ENCODE results near the gene PEDS1. TPM values are rescaled to one million over a fixed set of nuclear protein-coding genes. Genes with fewer than 3 reads are reported as not detected.
"Not testable (repeated sequence)": the region's sequence is repeated elsewhere in the genome, so short reads cannot be mapped to it uniquely, and the experiment has no call there.

Gene PEDS1
- total and polyA plus RNA-seq, 2 experiments from 2014 or later: 36.9 to 37.2 TPM

DNA sequence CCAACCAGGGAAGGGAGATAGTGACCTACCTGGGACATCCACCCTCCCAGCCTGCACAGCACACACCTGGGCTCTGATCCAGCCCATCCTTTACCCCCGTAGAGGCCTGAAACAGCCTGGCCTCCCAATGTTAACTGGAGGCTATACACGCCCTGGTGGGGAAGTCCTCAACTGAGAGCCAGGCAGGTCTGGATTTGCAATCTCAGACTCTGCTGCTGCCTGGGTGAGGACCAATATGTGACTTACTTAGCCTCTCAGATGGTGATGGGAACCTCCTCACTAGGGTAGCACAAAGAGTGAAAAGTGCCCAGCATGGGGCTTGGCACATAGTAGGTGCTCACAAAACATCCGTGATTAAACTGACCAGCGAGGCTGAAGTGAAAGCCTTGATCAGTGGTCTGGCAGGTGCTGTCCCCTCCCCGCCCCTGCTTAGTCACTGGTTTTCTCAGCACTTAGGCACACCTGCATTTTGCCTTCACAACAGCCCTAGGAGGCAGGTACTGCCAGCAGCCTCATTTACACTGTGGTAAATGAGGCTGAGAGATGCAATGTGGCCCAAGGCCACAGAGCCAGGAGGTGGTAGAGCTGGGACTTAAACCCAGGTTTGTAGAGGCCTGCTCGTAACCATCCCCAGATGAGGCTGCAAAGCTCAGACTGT, 12.4 kb downstream of the PEDS1 start:
- H3K27me3 ChIP-seq: no peaks in the 10 kb centered on the region
- H3K27ac ChIP-seq: no peak overlapping the region
- H3K4me1 ChIP-seq (ENCODE audit: low read depth): no peaks in the 10 kb centered on the region
- no peak overlapping the region for H3K4me3 ChIP-seq
- TF ChIP-seq, protein P1, sequence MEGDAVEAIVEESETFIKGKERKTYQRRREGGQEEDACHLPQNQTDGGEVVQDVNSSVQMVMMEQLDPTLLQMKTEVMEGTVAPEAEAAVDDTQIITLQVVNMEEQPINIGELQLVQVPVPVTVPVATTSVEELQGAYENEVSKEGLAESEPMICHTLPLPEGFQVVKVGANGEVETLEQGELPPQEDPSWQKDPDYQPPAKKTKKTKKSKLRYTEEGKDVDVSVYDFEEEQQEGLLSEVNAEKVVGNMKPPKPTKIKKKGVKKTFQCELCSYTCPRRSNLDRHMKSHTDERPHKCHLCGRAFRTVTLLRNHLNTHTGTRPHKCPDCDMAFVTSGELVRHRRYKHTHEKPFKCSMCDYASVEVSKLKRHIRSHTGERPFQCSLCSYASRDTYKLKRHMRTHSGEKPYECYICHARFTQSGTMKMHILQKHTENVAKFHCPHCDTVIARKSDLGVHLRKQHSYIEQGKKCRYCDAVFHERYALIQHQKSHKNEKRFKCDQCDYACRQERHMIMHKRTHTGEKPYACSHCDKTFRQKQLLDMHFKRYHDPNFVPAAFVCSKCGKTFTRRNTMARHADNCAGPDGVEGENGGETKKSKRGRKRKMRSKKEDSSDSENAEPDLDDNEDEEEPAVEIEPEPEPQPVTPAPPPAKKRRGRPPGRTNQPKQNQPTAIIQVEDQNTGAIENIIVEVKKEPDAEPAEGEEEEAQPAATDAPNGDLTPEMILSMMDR (IDR thresholded peaks at IDR 0.05; ENCODE audit: low read depth, low read length): no peak
- DNase-seq (ENCODE audit: low read depth in 1 of 2, low spot score in 1 of 2): no peak
- H3K9me3 ChIP-seq (ENCODE audit: low read depth): no peaks in the 10 kb centered on the region
- peaks cover 10% of the 10 kb centered on the region for H3K36me3 ChIP-seq

DNA sequence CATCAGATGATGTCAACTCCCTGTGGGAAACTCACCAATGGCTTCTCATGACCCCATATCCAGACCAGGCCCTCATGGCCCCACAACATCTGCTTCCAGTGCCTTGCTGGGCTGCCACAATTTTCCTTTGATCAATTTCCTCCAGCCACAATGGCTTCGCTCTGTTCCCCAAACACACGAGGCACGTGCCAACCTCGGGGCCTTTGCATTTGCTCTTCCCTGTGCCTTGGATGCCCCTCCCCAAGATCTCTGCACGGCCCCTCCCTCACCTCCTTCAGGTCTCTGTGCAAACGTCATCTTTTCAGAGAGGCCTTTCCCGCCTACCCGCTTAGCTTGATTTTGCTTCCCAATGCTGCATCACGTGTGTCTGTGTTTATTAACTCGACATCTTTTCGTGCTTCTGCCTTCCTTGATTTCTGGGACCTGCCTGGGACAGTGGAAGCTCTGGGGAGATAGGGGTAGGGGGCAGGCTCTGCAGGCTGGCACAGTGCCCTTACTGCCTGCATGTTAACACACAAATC, 13.1 kb downstream of the PEDS1 start:
- Histone ChIP-seq H3K27ac (no peak overlapping the region), H3K4me1 (ENCODE audit: low read depth) (no peaks in the 10 kb centered on the region), H3K27me3 (no peaks in the 10 kb centered on the region), H3K36me3 (peaks cover 10% of the 10 kb centered on the region), H3K4me3 (no peak overlapping the region), H3K9me3 (ENCODE audit: low read depth) (no peaks in the 10 kb centered on the region)
- no peak for DNase-seq (ENCODE audit: low read depth in 1 of 2, low spot score in 1 of 2)
- TF ChIP-seq, protein P1 (IDR thresholded peaks at IDR 0.05; ENCODE audit: low read depth, low read length): no peak

DNA sequence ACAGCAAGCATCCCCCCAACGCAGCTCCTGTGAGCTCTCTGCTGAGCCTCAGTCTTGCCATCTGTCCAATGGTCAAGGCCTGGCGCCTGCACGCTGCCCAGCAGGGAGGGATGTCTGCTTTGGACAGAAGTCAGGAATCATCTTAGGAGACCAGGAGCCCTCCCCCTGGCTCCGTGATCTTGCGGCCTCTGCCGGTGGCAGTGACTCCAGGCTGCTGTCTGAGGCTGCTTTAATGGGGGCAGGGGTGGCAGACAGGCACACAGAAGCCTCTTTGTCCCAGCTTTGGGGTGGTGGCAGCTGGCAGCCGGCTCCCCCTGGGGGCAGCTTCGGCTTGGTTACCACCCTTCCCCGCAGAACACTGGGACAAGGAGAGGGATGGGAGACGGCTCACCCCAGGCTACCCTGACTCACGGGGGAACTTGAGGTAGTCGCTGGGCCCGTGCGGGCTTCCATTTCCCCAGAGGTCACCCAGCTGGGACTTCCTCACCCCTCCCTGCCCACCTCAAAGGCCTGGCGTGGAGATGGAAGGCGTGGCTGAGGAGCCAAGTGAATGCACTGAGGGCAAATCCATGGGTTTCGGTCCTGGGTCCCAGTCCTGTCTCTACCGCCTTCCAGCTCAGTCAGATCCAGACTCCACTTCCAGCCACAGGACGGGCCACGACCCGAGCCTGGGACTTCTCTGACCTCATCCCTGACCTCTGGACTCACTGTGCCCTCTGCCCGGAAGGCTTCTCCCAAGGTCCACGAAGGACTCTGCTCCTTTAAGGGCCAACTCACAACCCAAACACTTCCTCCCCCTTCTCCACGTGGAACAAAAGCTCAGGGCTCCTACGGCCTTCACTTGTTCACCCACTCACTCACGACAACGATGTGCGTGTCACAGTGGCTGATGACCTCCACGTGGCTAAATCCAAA, 14.8 kb downstream of the PEDS1 start:
- H3K27ac ChIP-seq: peak overlapping the region; percentile 57
- no peaks in the 10 kb centered on the region for H3K27me3 ChIP-seq
- H3K4me1 ChIP-seq (ENCODE audit: low read depth): no peaks in the 10 kb centered on the region
- TF ChIP-seq, protein P1 (IDR thresholded peaks at IDR 0.05; ENCODE audit: low read depth, low read length): peak; percentile 10
- H3K36me3 ChIP-seq: peaks cover 10% of the 10 kb centered on the region
- DNase-seq (ENCODE audit: low read depth in 1 of 2, low spot score in 1 of 2): no peak
- no peak overlapping the region for H3K4me3 ChIP-seq
- H3K9me3 ChIP-seq (ENCODE audit: low read depth): no peaks in the 10 kb centered on the region

DNA sequence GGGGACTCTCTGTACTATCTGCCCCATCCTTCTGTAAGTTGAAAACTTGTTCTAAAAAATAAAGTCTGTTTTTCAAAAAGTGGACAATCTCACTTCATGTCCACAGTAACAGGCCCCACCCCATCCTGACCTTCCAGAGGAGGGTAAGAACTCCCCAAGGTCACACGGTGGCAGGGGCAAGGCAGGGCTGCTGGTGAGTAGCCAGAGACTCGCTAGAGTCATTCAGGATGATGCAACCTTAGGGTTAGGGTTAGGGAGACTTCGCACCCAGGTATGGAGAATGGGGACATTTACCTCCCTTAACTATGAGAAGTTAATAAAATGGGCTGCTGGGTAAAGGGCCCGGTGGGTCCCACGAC, 15.4 kb downstream of the PEDS1 start:
- Histone ChIP-seq H3K4me1 (ENCODE audit: low read depth) (peaks cover 4% of the 10 kb centered on the region), H3K9me3 (ENCODE audit: low read depth) (no peaks in the 10 kb centered on the region), H3K36me3 (peaks cover 8% of the 10 kb centered on the region), H3K27me3 (no peaks in the 10 kb centered on the region), H3K27ac (peak overlapping the region; percentile 57), H3K4me3 (no peak overlapping the region)
- TF ChIP-seq, protein P1 (IDR thresholded peaks at IDR 0.05; ENCODE audit: low read depth, low read length): no peak
- DNase-seq (ENCODE audit: low read depth in 1 of 2, low spot score in 1 of 2): no peak

DNA sequence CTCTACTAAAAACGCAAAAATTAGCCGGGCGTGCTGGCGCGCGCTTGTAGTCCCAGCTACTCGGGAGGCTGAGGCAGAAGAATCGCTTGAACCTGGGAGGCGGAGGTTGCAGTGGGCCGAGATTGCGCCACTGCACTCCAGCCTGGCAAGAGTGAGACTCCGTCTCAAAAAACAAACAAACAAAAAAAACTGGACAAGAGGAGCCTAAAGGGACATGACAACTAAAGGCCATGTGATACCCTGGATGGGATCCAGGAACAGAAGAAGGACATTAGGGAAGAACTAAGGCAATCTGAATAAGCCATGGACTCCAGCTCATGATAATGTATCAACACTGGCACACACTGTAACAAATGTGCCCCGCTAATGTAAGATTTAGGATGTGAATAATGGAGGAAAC, 15.8 kb downstream of the PEDS1 start:
- H3K4me1 ChIP-seq (ENCODE audit: low read depth); H3K36me3 ChIP-seq; DNase-seq (ENCODE audit: low read depth in 1 of 2, low spot score in 1 of 2); H3K9me3 ChIP-seq (ENCODE audit: low read depth); H3K27me3 ChIP-seq; H3K4me3 ChIP-seq: not testable (repeated sequence)
- peak overlapping the region; percentile 57 for H3K27ac ChIP-seq
